ENCODE results near the gene SENP7. TPM values are rescaled to one million over a fixed set of nuclear protein-coding genes. Genes with fewer than 3 reads are reported as not detected.

SENP7 gene
- total and polyA plus RNA-seq, 2 experiments from 2014 or later, result 3.5 to 8.2 TPM

DNA sequence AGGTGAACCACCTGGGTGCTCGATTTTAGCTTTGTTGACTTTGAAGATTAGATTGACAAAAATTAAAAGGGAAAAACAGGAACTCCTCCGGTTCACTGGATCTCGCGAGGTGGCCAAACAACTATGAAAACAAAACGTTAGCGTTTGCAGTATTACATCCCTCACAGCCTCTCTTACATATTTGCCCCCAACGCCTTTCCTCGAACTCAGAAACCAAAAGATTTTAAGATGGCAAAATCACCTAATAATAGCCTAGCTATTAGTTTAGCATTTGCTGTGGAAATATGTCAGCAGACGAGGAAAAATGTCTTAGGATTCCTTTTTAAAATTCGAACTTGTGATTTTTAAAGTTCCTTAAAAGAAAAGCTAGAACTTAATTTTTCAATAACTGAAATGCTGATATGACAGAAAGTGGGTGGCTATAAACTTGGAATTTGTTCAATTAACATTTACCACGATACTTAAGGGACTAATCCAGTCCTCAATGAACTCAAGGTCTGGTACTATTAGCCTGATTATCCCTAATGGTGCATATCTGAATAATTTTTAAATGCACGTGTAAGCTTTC lies 491 bp upstream of the SENP7 start:
- Histone ChIP-seq H3K4me3 (peak overlapping the region; percentile 87), H3K9me2 (ENCODE audit: insufficient read depth) (no peaks in the 10 kb centered on the region), H3K9me3 (ENCODE audit: low read depth) (no peaks in the 10 kb centered on the region), H2AFZ (peak overlapping the region; percentile 99), H3K27ac (peak overlapping the region; percentile 84), H3K79me2 (ENCODE audit: insufficient read depth) (peaks cover 24% of the 10 kb centered on the region), H3K9ac (peak overlapping the region; percentile 90), H3K4me1 (ENCODE audit: insufficient read depth) (peaks cover 14% of the 10 kb centered on the region), H3K27me3 (replicated peaks; ENCODE audit: insufficient read depth) (no peaks in the 10 kb centered on the region), H3K36me3 (ENCODE audit: low read depth) (no peaks in the 10 kb centered on the region), H3F3A (ENCODE audit: insufficient read depth) (peaks cover 7% of the 10 kb centered on the region), H4K20me1 (ENCODE audit: insufficient read depth) (no peaks in the 10 kb centered on the region), H3K4me2 (ENCODE audit: unreplicated experiment) (peak overlapping the region; percentile 96)
- 5 to 7% methylated on average over 12 of the region's 12 CpGs for WGBS, 2 experiments (ENCODE audit: low coverage in 1 of 2, low lambda C conversion rate in 2 of 2, missing lambda C conversion rate in 2 of 2)
- DNase-seq, result peak; percentile 88
- in situ Hi-C loops (cut with MboI), result no loop called here
- TF ChIP-seq EZH2 (IDR thresholded peaks at IDR 0.05; ENCODE audit: insufficient read depth, poor library complexity, severe bottlenecking), result no peak

GRCh38 chr3:101512396-101512645 lies 691 bp downstream of the SENP7 start:
- Histone ChIP-seq H3K4me3 (peak overlapping the region; percentile 87), H3K9ac (peak overlapping the region; percentile 90), H4K20me1 (ENCODE audit: insufficient read depth) (no peaks in the 10 kb centered on the region), H3K79me2 (ENCODE audit: insufficient read depth) (peaks cover 32% of the 10 kb centered on the region), H3K9me3 (ENCODE audit: low read depth) (no peaks in the 10 kb centered on the region), H3K27me3 (replicated peaks; ENCODE audit: insufficient read depth) (no peaks in the 10 kb centered on the region), H3K4me1 (ENCODE audit: insufficient read depth) (peaks cover 14% of the 10 kb centered on the region), H3F3A (ENCODE audit: insufficient read depth) (peaks cover 7% of the 10 kb centered on the region), H3K4me2 (ENCODE audit: unreplicated experiment) (peak overlapping the region; percentile 96), H3K9me2 (ENCODE audit: insufficient read depth) (no peaks in the 10 kb centered on the region), H2AFZ (peak overlapping the region; percentile 99), H3K27ac (peak overlapping the region; percentile 84), H3K36me3 (ENCODE audit: low read depth) (no peaks in the 10 kb centered on the region)
- WGBS, 2 experiments (ENCODE audit: low coverage in 1 of 2, low lambda C conversion rate in 2 of 2, missing lambda C conversion rate in 2 of 2), result 0 to 1% methylated on average over 9 of the region's 9 CpGs
- in situ Hi-C loops (cut with MboI), result no loop called here
- DNase-seq, result no peak
- TF ChIP-seq EZH2 (IDR thresholded peaks at IDR 0.05; ENCODE audit: insufficient read depth, poor library complexity, severe bottlenecking) (no peak), EZH2phosphoT487 (IDR thresholded peaks at IDR 0.05; ENCODE audit: insufficient read depth, low read depth) (no peak)

DNA sequence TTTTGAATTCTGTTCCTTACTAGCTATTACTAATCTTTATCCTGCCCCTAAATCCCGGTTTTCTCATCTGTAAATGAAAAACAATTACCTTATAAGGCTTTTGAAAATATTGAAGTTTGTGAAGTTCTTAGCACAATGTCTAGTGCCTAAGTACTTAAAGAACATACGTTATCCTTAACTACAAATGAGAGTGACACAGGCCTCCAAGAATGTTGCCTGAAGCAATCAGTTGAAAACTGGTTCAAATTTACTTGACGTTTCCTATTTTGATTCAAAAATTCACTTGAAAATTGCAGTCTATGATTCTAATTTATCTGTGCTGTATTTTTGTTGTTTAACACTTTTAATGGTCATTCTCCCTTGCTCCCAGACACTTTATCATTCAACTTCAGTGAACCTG lies 3.2 kb downstream of the SENP7 start:
- no peak overlapping the region for H2AFZ ChIP-seq
- no peak overlapping the region for H3K27ac ChIP-seq
- no peak overlapping the region for H3K4me3 ChIP-seq
- no peaks in the 10 kb centered on the region for H3K36me3 ChIP-seq (ENCODE audit: low read depth)
- no peak for TF ChIP-seq EZH2 (IDR thresholded peaks at IDR 0.05; ENCODE audit: insufficient read depth, poor library complexity, severe bottlenecking)
- no peak for TF ChIP-seq EZH2phosphoT487 (IDR thresholded peaks at IDR 0.05; ENCODE audit: insufficient read depth, low read depth)
- peak; percentile 32 for DNase-seq
- peaks cover 14% of the 10 kb centered on the region for H3K4me1 ChIP-seq (ENCODE audit: insufficient read depth)
- no peak overlapping the region for H3K9ac ChIP-seq
- H3K9me2 ChIP-seq (ENCODE audit: insufficient read depth), result no peaks in the 10 kb centered on the region
- no peaks in the 10 kb centered on the region for H4K20me1 ChIP-seq (ENCODE audit: insufficient read depth)
- no peaks in the 10 kb centered on the region for H3K9me3 ChIP-seq (ENCODE audit: low read depth)
- H3K27me3 ChIP-seq (replicated peaks; ENCODE audit: insufficient read depth), result no peaks in the 10 kb centered on the region
- H3F3A ChIP-seq (ENCODE audit: insufficient read depth), result peaks cover 7% of the 10 kb centered on the region
- 51 to 55% methylated on average over 3 of the region's 3 CpGs for WGBS, 2 experiments (ENCODE audit: low coverage in 1 of 2, low lambda C conversion rate in 2 of 2, missing lambda C conversion rate in 2 of 2)
- peaks cover 47% of the 10 kb centered on the region for H3K79me2 ChIP-seq (ENCODE audit: insufficient read depth)
- in situ Hi-C loops (cut with MboI), result no loop called here
- peak overlapping the region; percentile 15 for H3K4me2 ChIP-seq (ENCODE audit: unreplicated experiment)

DNA sequence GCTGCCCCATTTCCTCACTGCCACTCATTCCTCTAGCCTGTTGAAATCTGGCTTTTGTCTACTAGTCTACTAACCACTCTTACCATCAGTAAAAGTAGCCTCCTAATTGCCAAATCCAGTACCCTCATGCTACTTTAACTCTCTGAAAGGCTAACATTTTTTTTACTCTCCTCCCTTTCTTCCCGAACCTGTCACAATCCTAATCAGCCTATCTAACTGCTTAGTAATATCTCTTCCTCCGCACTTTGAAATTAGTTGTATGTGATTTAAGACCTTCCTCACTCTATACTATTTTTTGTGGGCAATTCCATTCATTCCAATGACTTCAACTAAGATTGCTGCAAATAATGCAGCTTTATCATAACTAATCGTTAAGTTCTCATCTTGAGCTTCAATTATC lies 3.7 kb downstream of the SENP7 start:
- no peak for TF ChIP-seq EZH2phosphoT487 (IDR thresholded peaks at IDR 0.05; ENCODE audit: insufficient read depth, low read depth)
- no peaks in the 10 kb centered on the region for H3K36me3 ChIP-seq (ENCODE audit: low read depth)
- no peaks in the 10 kb centered on the region for H3K27me3 ChIP-seq (replicated peaks; ENCODE audit: insufficient read depth)
- no peak overlapping the region for H3K27ac ChIP-seq
- no peaks in the 10 kb centered on the region for H4K20me1 ChIP-seq (ENCODE audit: insufficient read depth)
- no peak overlapping the region for H3K9ac ChIP-seq
- H3F3A ChIP-seq (ENCODE audit: insufficient read depth), result peaks cover 7% of the 10 kb centered on the region
- H3K4me2 ChIP-seq (ENCODE audit: unreplicated experiment), result peak overlapping the region; percentile 15
- H3K4me3 ChIP-seq, result no peak overlapping the region
- no peaks in the 10 kb centered on the region for H3K9me2 ChIP-seq (ENCODE audit: insufficient read depth)
- DNase-seq, result no peak
- WGBS, 2 experiments (ENCODE audit: low coverage in 1 of 2, low lambda C conversion rate in 2 of 2, missing lambda C conversion rate in 2 of 2), result 75 to 87% methylated on average over 3 of the region's 3 CpGs
- in situ Hi-C loops (cut with MboI), result no loop called here
- H3K9me3 ChIP-seq (ENCODE audit: low read depth), result no peaks in the 10 kb centered on the region
- no peak overlapping the region for H2AFZ ChIP-seq
- H3K4me1 ChIP-seq (ENCODE audit: insufficient read depth), result peaks cover 14% of the 10 kb centered on the region
- peaks cover 52% of the 10 kb centered on the region for H3K79me2 ChIP-seq (ENCODE audit: insufficient read depth)

GRCh38 chr3:101501783-101502182 lies 11.2 kb downstream of the SENP7 start:
- no peak overlapping the region for H3K27ac ChIP-seq
- no peak for DNase-seq
- in situ Hi-C loops (cut with MboI), result no loop called here
- WGBS, 2 experiments (ENCODE audit: low coverage in 1 of 2, low lambda C conversion rate in 2 of 2, missing lambda C conversion rate in 2 of 2), result 58 to 59% methylated on average over 3 of the region's 3 CpGs
- TF ChIP-seq EZH2phosphoT487 (IDR thresholded peaks at IDR 0.05; ENCODE audit: insufficient read depth, low read depth) (no peak), EZH2 (IDR thresholded peaks at IDR 0.05; ENCODE audit: insufficient read depth, poor library complexity, severe bottlenecking) (no peak)
- H4K20me1 ChIP-seq (ENCODE audit: insufficient read depth), result no peaks in the 10 kb centered on the region
- no peaks in the 10 kb centered on the region for H3K9me3 ChIP-seq (ENCODE audit: low read depth)
- no peaks in the 10 kb centered on the region for H3K4me1 ChIP-seq (ENCODE audit: insufficient read depth)
- no peak overlapping the region for H3K4me3 ChIP-seq
- H3K79me2 ChIP-seq (ENCODE audit: insufficient read depth), result peaks cover 32% of the 10 kb centered on the region
- no peak overlapping the region for H2AFZ ChIP-seq
- H3K9ac ChIP-seq, result no peak overlapping the region
- no peaks in the 10 kb centered on the region for H3F3A ChIP-seq (ENCODE audit: insufficient read depth)
- H3K36me3 ChIP-seq (ENCODE audit: low read depth), result no peaks in the 10 kb centered on the region
- H3K9me2 ChIP-seq (ENCODE audit: insufficient read depth), result no peaks in the 10 kb centered on the region
- no peaks in the 10 kb centered on the region for H3K27me3 ChIP-seq (replicated peaks; ENCODE audit: insufficient read depth)
- H3K4me2 ChIP-seq (ENCODE audit: unreplicated experiment), result no peak overlapping the region

Data from GM23248 (cell line).